ENCODE measurements around the gene PRKACB. TPM values are rescaled to one million over a fixed set of nuclear protein-coding genes. Genes with fewer than 3 reads are reported as not detected.

PRKACB gene
- total and polyA plus RNA-seq, 2 of the 8 experiments (the other 6 are each of a cell fraction or from before 2014, with no cell fraction given): 7.8 to 31.0 TPM

- H3K4me1 ChIP-seq (replicated peaks in 1 of 4; ENCODE audit: control insufficient read depth in 3 of 4, insufficient read depth in 4 of 4, low read length in 3 of 4): no peaks in the 10 kb centered on the region
- ChIA-PET POLR2A (ENCODE audit: partially characterized antibody) (interaction anchor here (0.7 kb wide), 1 partner anchor 9 kb away, joined by 4 read pairs; no protein-coding TSS in a partner anchor), CTCF (ENCODE audit: partially characterized antibody) (interaction anchor here (0.7 to 1.4 kb wide), 4 partner anchors 11 to 508 kb away, joined by 3 to 4 read pairs (median 3); no protein-coding TSS in a partner anchor)
- FAIRE-seq (no peak), DNase-seq (ENCODE audit: low read depth in 1 of 2, low spot score in 2 of 2) (no peak)
- H2BK5ac ChIP-seq (ENCODE audit: low read depth, low read length): no peak overlapping the region
- H3K36me3 ChIP-seq (ENCODE audit: control insufficient read depth in 2 of 4, insufficient read depth in 4 of 4, low read length in 3 of 4): no peaks in the 10 kb centered on the region
- H3K56ac ChIP-seq (replicated peaks; ENCODE audit: insufficient read length, low read depth, low read length): no peak overlapping the region
- no peak overlapping the region for H2BK120ac ChIP-seq (replicated peaks; ENCODE audit: low read depth, low read length)
- no peak overlapping the region for H2BK12ac ChIP-seq (ENCODE audit: low read depth, low read length)
- H3K79me2 ChIP-seq (ENCODE audit: control insufficient read depth in 1 of 2, insufficient read depth in 2 of 2, low read length in 2 of 2): no peaks in the 10 kb centered on the region
- no peak overlapping the region for H4K8ac ChIP-seq (ENCODE audit: extremely low read depth, insufficient read depth, low read length)
- H3K18ac ChIP-seq (ENCODE audit: extremely low read depth, low read length): no peak overlapping the region
- no peak overlapping the region for H2AK5ac ChIP-seq (ENCODE audit: low read depth, low read length)
- H3K27ac ChIP-seq (ENCODE audit: low read depth, low read length): no peak overlapping the region
- WGBS, 2 experiments (ENCODE audit: extremely low coverage in 1 of 2, insufficient coverage in 1 of 2, insufficient read length in 1 of 2, insufficient replicate concordance in 2 of 2, low coverage in 1 of 2, low lambda C conversion rate in 2 of 2, missing lambda C conversion rate in 1 of 2): 89% methylated on average over 2 of the region's 2 CpGs; no CpG with 5 or more reads in 1 of the 2 experiments
- no peaks in the 10 kb centered on the region for H3K9me3 ChIP-seq (ENCODE audit: insufficient read depth in 2 of 2, low read depth in 1 of 2, low read length in 1 of 2)
- no peak overlapping the region for H3K14ac ChIP-seq (ENCODE audit: insufficient read length)
- TF ChIP-seq SRF (IDR thresholded peaks at IDR 0.05; ENCODE audit: low read depth, low read length): no peak
- TF ChIP-seq SAP30 (IDR thresholded peaks at IDR 0.05; ENCODE audit: insufficient read depth, insufficient replicate concordance, low read length): no peak
- TF ChIP-seq TAF7 (optimal IDR thresholded peaks at IDR 0.05; ENCODE audit: borderline replicate concordance, low read depth, low read length): no peak
- no peak for TF ChIP-seq KDM4A (IDR thresholded peaks at IDR 0.05; ENCODE audit: low read depth, low read length, severe bottlenecking)
- no peak for TF ChIP-seq CEBPB (IDR thresholded peaks at IDR 0.05; ENCODE audit: low read depth, low read length)
- no peak for TF ChIP-seq POLR2A (IDR thresholded peaks at IDR 0.05; ENCODE audit: control extremely low read depth in 1 of 2, low read depth in 2 of 2, low read length in 2 of 2)
- no peak for TF ChIP-seq POU5F1 (IDR thresholded peaks at IDR 0.05; ENCODE audit: low read depth, low read length)
- TF ChIP-seq TAF1 (IDR thresholded peaks at IDR 0.05; ENCODE audit: low read depth, low read length): no peak
- no peak for TF ChIP-seq JUND (IDR thresholded peaks at IDR 0.05; ENCODE audit: low read length)
- no peak for TF ChIP-seq RBBP5 (IDR thresholded peaks at IDR 0.05; ENCODE audit: borderline replicate concordance, low read depth, low read length)
- no peak for TF ChIP-seq JUN (IDR thresholded peaks at IDR 0.05; ENCODE audit: low read depth, low read length)
- no peak for TF ChIP-seq ATF2 (IDR thresholded peaks at IDR 0.05; ENCODE audit: low read length)
- TF ChIP-seq EP300 (IDR thresholded peaks at IDR 0.05; ENCODE audit: borderline replicate concordance in 1 of 2, low read depth in 2 of 2, low read length in 2 of 2): no peak
- no peak overlapping the region for H3K4ac ChIP-seq (replicated peaks; ENCODE audit: insufficient read length, low read depth, low read length)
- H2AFZ ChIP-seq (ENCODE audit: low read length): no peak overlapping the region
- H3K79me1 ChIP-seq (ENCODE audit: low read depth, low read length): no peaks in the 10 kb centered on the region
- no peak overlapping the region for H2BK20ac ChIP-seq (ENCODE audit: low read length)
- H3K4me2 ChIP-seq (ENCODE audit: insufficient read depth in 1 of 2, low read depth in 2 of 2, low read length in 2 of 2): no peak overlapping the region
- H4K91ac ChIP-seq (replicated peaks; ENCODE audit: insufficient read length, low read length): no peak overlapping the region
- H4K5ac ChIP-seq (ENCODE audit: insufficient read length, low read depth, low read length): no peak overlapping the region
- no peak overlapping the region for H3K4me3 ChIP-seq (ENCODE audit: extremely low read depth in 1 of 4, insufficient read depth in 2 of 4, low read depth in 3 of 4, low read length in 4 of 4)
- H2BK15ac ChIP-seq (ENCODE audit: low read length): no peak overlapping the region
- H3K23ac ChIP-seq (ENCODE audit: insufficient read length): no peak overlapping the region
- no peaks in the 10 kb centered on the region for H4K20me1 ChIP-seq (replicated peaks in 1 of 2; ENCODE audit: control insufficient read depth in 1 of 2, insufficient read depth in 2 of 2, low read length in 2 of 2)
- H3K9ac ChIP-seq (replicated peaks in 1 of 4; ENCODE audit: extremely low read depth in 1 of 4, low read depth in 3 of 4, low read length in 3 of 4): no peak overlapping the region
- H3K23me2 ChIP-seq (ENCODE audit: low read depth, low read length): no peaks in the 10 kb centered on the region; the same call in 1 of the 2 replicates
- H3K27me3 ChIP-seq (replicated peaks in 1 of 4; ENCODE audit: control insufficient read depth in 3 of 4, extremely low read depth in 1 of 4, insufficient read depth in 3 of 4, low read length in 3 of 4): no peaks in the 10 kb centered on the region
Measured at GRCh38 chr1:84264961-84265360, 120.9 kb downstream of the PRKACB start.

Measured in H1 (cell line).